ENCODE data around the gene CLPX.
"Not testable (repeated sequence)": the region's sequence is repeated elsewhere in the genome, so short reads cannot be mapped to it uniquely, and the experiment has no call there.

Gene CLPX

DNA sequence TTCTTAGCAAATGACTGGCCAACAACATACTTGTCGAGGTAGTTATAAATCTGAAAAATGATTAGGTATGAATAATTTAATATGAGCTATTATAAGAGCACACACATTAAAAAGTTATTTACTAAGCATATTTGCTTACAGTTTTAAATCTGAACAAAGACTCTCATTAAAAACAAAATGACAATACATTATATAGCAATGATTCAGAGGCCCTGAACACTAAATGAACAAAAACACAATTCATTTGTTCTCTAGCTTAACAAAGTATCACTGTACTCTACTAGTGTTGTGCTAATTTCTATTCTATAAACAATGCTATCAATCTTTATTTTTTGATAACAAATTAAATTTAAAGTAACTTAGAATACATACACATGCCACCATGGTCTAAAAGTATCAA lies 21.0 kb downstream of the CLPX start:
- DNase-seq (ENCODE audit: extremely low read depth, insufficient read length), result no peak
- H3K27me3 ChIP-seq (replicated peaks; ENCODE audit: control insufficient read depth, insufficient read depth, low read length), result no peaks in the 10 kb centered on the region
- no peaks in the 10 kb centered on the region; the same call in none of the 2 replicates for H3K36me3 ChIP-seq (ENCODE audit: control insufficient read depth, insufficient read depth, low read length)
- H3K4me3 ChIP-seq (replicated peaks; ENCODE audit: low read depth, low read length), result no peak overlapping the region
- TF ChIP-seq, protein P1, sequence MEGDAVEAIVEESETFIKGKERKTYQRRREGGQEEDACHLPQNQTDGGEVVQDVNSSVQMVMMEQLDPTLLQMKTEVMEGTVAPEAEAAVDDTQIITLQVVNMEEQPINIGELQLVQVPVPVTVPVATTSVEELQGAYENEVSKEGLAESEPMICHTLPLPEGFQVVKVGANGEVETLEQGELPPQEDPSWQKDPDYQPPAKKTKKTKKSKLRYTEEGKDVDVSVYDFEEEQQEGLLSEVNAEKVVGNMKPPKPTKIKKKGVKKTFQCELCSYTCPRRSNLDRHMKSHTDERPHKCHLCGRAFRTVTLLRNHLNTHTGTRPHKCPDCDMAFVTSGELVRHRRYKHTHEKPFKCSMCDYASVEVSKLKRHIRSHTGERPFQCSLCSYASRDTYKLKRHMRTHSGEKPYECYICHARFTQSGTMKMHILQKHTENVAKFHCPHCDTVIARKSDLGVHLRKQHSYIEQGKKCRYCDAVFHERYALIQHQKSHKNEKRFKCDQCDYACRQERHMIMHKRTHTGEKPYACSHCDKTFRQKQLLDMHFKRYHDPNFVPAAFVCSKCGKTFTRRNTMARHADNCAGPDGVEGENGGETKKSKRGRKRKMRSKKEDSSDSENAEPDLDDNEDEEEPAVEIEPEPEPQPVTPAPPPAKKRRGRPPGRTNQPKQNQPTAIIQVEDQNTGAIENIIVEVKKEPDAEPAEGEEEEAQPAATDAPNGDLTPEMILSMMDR (IDR thresholded peaks at IDR 0.05; ENCODE audit: insufficient read depth, low read length, poor library complexity, severe bottlenecking), result no peak

DNA sequence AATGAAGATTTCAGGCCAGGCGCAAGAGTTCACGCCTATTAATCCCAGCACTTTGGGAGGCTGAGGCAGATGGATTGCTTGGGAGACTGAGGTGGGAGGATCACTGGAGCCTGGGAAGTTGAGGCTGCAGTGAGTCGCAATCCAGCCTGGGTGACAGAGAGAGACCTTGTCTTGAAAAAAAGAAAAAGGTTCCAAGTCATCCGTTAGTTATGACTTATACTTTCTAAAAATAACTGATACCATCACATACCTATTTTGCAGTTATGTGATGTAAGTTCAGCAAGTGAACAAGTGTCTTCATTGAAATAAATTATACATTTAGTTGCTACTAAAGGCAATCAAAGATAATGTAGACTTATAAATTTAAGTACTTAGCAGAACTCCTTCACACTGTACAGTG lies 22.1 kb downstream of the CLPX start:
- H3K4me3 ChIP-seq (replicated peaks; ENCODE audit: low read depth, low read length), result no peak overlapping the region
- H3K27me3 ChIP-seq (replicated peaks; ENCODE audit: control insufficient read depth, insufficient read depth, low read length), result no peaks in the 10 kb centered on the region
- TF ChIP-seq, protein P1 (IDR thresholded peaks at IDR 0.05; ENCODE audit: insufficient read depth, low read length, poor library complexity, severe bottlenecking), result no peak

DNA sequence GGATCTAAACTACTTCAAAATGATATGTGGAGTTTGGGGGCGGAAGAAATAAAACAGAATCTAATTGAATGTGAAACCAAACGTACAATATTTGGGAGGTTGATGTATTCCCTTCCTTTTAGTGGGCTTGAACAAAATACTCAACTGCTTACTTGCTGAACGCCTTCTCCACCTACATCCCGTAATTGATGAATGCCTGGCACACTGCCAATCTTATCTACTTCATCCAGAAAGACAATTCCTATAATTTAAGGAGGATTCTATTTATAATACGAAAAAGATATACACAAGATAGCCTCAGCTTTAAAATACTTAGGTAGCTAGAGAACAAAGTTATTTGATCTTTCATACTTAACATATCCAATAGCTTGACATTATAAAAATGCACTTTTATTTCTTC lies 28.4 kb downstream of the CLPX start:
- Histone ChIP-seq H3K27me3 (replicated peaks; ENCODE audit: control insufficient read depth, insufficient read depth, low read length) (no peaks in the 10 kb centered on the region), H3K36me3 (ENCODE audit: control insufficient read depth, insufficient read depth, low read length) (peaks cover 8% of the 10 kb centered on the region)
- no peak for DNase-seq (ENCODE audit: extremely low read depth, insufficient read length)

More for the DNA sequence above, 22.1 kb downstream of the CLPX start:
- no peak for DNase-seq (ENCODE audit: extremely low read depth, insufficient read length)
- peaks cover under 1% of the 10 kb centered on the region; the same call in 1 of the 2 replicates for H3K36me3 ChIP-seq (ENCODE audit: control insufficient read depth, insufficient read depth, low read length)

DNA sequence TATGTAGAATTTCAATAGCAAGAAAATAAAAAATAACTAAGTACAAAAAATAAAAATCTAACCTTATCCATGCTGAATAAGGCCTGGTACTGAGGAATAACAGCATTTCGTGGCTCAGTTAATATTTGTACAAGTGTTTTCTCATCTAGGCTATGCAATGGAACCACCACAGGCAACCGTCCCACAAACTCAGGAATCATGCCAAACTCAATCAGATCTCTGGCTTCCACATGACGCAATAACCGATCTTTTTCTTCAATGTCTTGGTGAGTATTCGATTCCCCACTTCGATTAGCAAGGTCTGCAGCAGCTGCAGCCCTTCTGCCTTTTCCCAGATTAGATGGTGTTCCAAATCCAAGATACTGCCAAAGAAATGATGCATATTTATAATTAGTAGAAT lies 30.4 kb downstream of the CLPX start:
- Histone ChIP-seq H3K4me3 (replicated peaks; ENCODE audit: low read depth, low read length) (no peak overlapping the region), H3K27me3 (replicated peaks; ENCODE audit: control insufficient read depth, insufficient read depth, low read length) (no peaks in the 10 kb centered on the region), H3K36me3 (ENCODE audit: control insufficient read depth, insufficient read depth, low read length) (peaks cover 11% of the 10 kb centered on the region)
- TF ChIP-seq, protein P1 (IDR thresholded peaks at IDR 0.05; ENCODE audit: insufficient read depth, low read length, poor library complexity, severe bottlenecking), result no peak
- no peak for DNase-seq (ENCODE audit: extremely low read depth, insufficient read length)

More for the DNA sequence above, 28.4 kb downstream of the CLPX start:
- no peak overlapping the region for H3K4me3 ChIP-seq (replicated peaks; ENCODE audit: low read depth, low read length)
- TF ChIP-seq, protein P1 (IDR thresholded peaks at IDR 0.05; ENCODE audit: insufficient read depth, low read length, poor library complexity, severe bottlenecking), result no peak

DNA sequence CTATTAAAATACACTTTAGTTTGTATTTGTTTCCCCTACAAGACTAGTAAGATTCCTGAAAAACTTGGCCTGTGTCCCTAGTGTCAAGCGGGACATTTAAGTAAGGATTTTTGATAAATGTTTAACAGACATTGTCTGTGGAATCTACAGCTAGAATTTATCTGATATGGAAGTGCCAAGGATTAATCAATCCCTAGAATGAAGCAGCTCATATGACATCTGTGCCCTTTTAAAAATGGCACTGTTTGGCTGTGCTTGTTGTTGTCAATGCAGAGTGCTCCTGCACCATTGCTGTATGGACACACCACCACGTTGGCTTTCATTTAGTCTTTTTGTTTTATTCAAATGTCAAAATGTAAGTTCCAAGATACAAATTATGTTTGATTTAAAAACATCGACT lies 37.2 kb downstream of the CLPX start:
- TF ChIP-seq, protein P1 (IDR thresholded peaks at IDR 0.05; ENCODE audit: insufficient read depth, low read length, poor library complexity, severe bottlenecking), result no peak
- no peak for DNase-seq (ENCODE audit: extremely low read depth, insufficient read length)
- H3K4me3 ChIP-seq (replicated peaks; ENCODE audit: low read depth, low read length), result no peak overlapping the region
- peaks cover 3% of the 10 kb centered on the region for H3K36me3 ChIP-seq (ENCODE audit: control insufficient read depth, insufficient read depth, low read length)
- H3K27me3 ChIP-seq (replicated peaks; ENCODE audit: control insufficient read depth, insufficient read depth, low read length), result no peaks in the 10 kb centered on the region

DNA sequence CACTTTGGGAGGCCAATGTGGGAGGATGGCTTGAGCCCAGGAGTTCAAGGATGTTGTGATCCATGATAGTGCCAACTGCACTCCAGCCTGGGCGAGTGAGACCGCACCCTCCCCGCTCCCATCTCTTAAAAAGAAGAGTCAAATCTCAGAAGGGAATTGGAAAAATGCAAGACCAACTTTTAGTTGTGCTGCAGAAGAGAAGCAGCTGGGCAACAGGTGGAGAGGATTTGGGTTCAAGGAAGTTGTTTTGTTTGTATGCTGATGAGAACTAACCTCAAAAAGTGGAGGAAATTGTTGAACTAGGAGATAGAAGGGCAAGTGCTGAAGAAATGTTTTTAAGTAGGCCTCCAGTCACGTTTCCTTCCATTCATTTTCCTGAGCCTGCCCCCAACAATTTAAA lies 38.7 kb downstream of the CLPX start:
- H3K36me3 ChIP-seq (ENCODE audit: control insufficient read depth, insufficient read depth, low read length), result peaks cover 3% of the 10 kb centered on the region
- no peak for DNase-seq (ENCODE audit: extremely low read depth, insufficient read length)
- TF ChIP-seq, protein P1 (IDR thresholded peaks at IDR 0.05; ENCODE audit: insufficient read depth, low read length, poor library complexity, severe bottlenecking), result no peak

DNA sequence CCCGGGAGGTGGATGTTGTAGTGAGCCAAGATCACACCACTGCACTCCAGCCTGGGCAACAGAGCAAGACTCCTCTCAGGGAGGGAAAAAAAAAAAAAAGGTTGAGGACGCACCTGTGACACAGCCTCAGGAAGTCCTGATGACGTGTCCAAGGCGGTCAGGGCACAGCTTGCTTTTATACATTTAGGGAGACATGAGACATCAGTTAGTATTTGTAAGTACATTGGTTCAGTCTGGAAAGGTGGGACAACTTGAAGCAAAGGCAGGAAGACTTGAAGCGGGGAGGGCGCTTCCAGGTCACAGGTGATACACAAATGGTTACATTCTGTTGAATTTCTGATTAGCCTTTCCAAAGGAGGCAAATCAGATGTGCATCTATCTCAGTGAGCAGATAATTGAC lies 46.5 kb downstream of the CLPX start:
- DNase-seq (ENCODE audit: extremely low read depth, insufficient read length); H3K4me3 ChIP-seq (replicated peaks; ENCODE audit: low read depth, low read length); H3K27me3 ChIP-seq (replicated peaks; ENCODE audit: control insufficient read depth, insufficient read depth, low read length); H3K36me3 ChIP-seq (ENCODE audit: control insufficient read depth, insufficient read depth, low read length): not testable (repeated sequence)

More for the DNA sequence above, 38.7 kb downstream of the CLPX start:
- no peaks in the 10 kb centered on the region for H3K27me3 ChIP-seq (replicated peaks; ENCODE audit: control insufficient read depth, insufficient read depth, low read length)
- H3K4me3 ChIP-seq (replicated peaks; ENCODE audit: low read depth, low read length), result no peak overlapping the region

DNA sequence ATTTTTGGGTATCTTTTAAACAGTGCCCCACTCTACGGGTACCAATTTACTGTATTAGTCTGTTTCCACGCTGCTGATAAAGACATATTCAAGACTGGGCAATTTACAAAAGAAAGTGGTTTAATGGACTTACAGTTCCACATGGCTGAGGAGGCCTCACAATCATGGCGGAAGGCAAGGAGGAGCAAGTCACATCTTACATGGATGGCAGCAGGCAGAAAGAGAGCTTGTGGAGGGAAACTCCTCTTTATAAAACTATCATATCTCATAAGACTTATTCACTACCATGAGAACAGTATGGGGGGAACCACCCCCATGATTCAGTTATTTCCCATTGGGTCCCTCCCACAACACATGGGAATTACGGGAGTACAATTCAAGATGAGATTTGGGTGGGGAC lies 47.2 kb downstream of the CLPX start:
- H3K4me3 ChIP-seq (replicated peaks; ENCODE audit: low read depth, low read length); H3K36me3 ChIP-seq (ENCODE audit: control insufficient read depth, insufficient read depth, low read length); H3K27me3 ChIP-seq (replicated peaks; ENCODE audit: control insufficient read depth, insufficient read depth, low read length); DNase-seq (ENCODE audit: extremely low read depth, insufficient read length): not testable (repeated sequence)

Measured in GM06990 (cell line).